Liver (tissue), 9 donors: Measurements from ENCODE around the gene NSUN2. TPM values are rescaled to one million over a fixed set of nuclear protein-coding genes. Genes with fewer than 3 reads are reported as not detected.
A peak's percentile ranks its signal among the peaks of the same experiment; 100 is the strongest.

Source experiments
- DNase-seq: peaks from one replicate; pipeline ENCODE4 v3.0.0-alpha.2; 2017; ENCODE audit warnings: low spot score
- H3K27ac ChIP-seq, 2 donors: one replicate each; pipeline ENCODE4 v1.7.0; 2013; ENCODE audit warnings: inconsistent platforms in 2 of 2, low read length in 2 of 2, control low read depth in 1 of 2, low read depth in 1 of 2, mild to moderate bottlenecking in 1 of 2
- H3K27me3 ChIP-seq, 4 donors: one replicate each; pipeline versions ENCODE4 v1.6.1 to v1.7.0; 2013; ENCODE audit warnings: low read length in 3 of 4, inconsistent platforms in 1 of 4, mild to moderate bottlenecking in 1 of 4, moderate library complexity in 1 of 4; ENCODE audit not compliant: control insufficient read depth in 4 of 4, insufficient read depth in 4 of 4
- H3K36me3 ChIP-seq, 4 donors: one replicate each; pipeline versions ENCODE4 v1.6.1 to v1.7.0; 2013; ENCODE audit warnings: low read length in 3 of 4, mild to moderate bottlenecking in 3 of 4, low read depth in 1 of 4, moderate library complexity in 1 of 4; ENCODE audit not compliant: control insufficient read depth in 4 of 4, insufficient read depth in 3 of 4
- H3K4me1 ChIP-seq, 4 donors: one replicate each; pipeline versions ENCODE4 v1.6.1 to v1.7.0; 2013; ENCODE audit warnings: low read length in 3 of 4, mild to moderate bottlenecking in 3 of 4, moderate library complexity in 1 of 4; ENCODE audit not compliant: control insufficient read depth in 4 of 4, insufficient read depth in 4 of 4
- H3K4me3 ChIP-seq, 3 donors: one replicate each; pipeline versions ENCODE4 v1.6.1 to v1.7.0; 2013; ENCODE audit warnings: low read length in 3 of 3, control low read depth in 1 of 3, low read depth in 1 of 3, mild to moderate bottlenecking in 1 of 3
- H3K9ac ChIP-seq, 2 donors: one replicate each; pipeline ENCODE4 v1.7.0; 2013; ENCODE audit warnings: low read length in 2 of 2, mild to moderate bottlenecking in 2 of 2, moderate library complexity in 2 of 2, control low read depth in 1 of 2, low read depth in 1 of 2
- H3K9me3 ChIP-seq, 4 donors: one replicate each; pipeline versions ENCODE4 v1.6.1 to v1.7.0; 2013; ENCODE audit warnings: low read length in 3 of 4; ENCODE audit not compliant: control insufficient read depth in 4 of 4
- EGR1 ChIP-seq, 2 donors: IDR thresholded peaks; 2 replicates each; pipeline ENCODE4 v1.6.1; 2016 to 2018; ENCODE audit warnings: antibody characterized with exemption in 2 of 2, low read depth in 2 of 2
- FOXA1 ChIP-seq: IDR thresholded peaks from 2 replicates; pipeline ENCODE4 v1.6.1; 2016; ENCODE audit warnings: antibody characterized with exemption
- FOXA2 ChIP-seq: IDR thresholded peaks from 2 replicates; pipeline ENCODE4 v1.6.1; 2016; ENCODE audit warnings: antibody characterized with exemption
- GABPA ChIP-seq, 2 donors: IDR thresholded peaks in 1 of 2; conservative IDR thresholded peaks in 1 of 2; 2 replicates each; pipeline ENCODE4 v1.6.1; 2016; ENCODE audit warnings: antibody characterized with exemption in 2 of 2, mild to moderate bottlenecking in 1 of 2, moderate library complexity in 1 of 2
- HNF4A ChIP-seq, 2 donors: conservative IDR thresholded peaks; 2 replicates each; pipeline ENCODE4 v1.6.1; 2016; ENCODE audit warnings: antibody characterized with exemption in 2 of 2, mild to moderate bottlenecking in 2 of 2
- HNF4G ChIP-seq: IDR thresholded peaks from 2 replicates; pipeline ENCODE4 v1.6.1; 2016; ENCODE audit warnings: antibody characterized with exemption
- JUND ChIP-seq, 2 donors: IDR thresholded peaks; 2 replicates each; pipeline ENCODE4 v1.6.1; 2016; ENCODE audit warnings: antibody characterized with exemption in 2 of 2
- MAX ChIP-seq: IDR thresholded peaks from 2 replicates; pipeline ENCODE4 v1.6.1; 2016; ENCODE audit warnings: antibody characterized with exemption
- NR2F2 ChIP-seq: IDR thresholded peaks from 2 replicates; pipeline ENCODE4 v1.6.1; 2016; ENCODE audit warnings: antibody characterized with exemption
- YY1 ChIP-seq: IDR thresholded peaks from 2 replicates; pipeline ENCODE4 v1.6.1; 2016; ENCODE audit warnings: antibody characterized with exemption, mild to moderate bottlenecking
- ZBTB33 ChIP-seq: IDR thresholded peaks from 2 replicates; pipeline ENCODE4 v1.6.1; 2016; ENCODE audit warnings: antibody characterized with exemption
- WGBS: extraction: QIAGEN DNeasy Blood & Tissue Kit; methylation state at CpG from one replicate; pipeline ENCODE4 v1.1.7; 2013; 5-methylcytosine and 5-hydroxymethylcytosine counted together
- polyA plus RNA-seq, 2 donors: library from polyadenylated mRNA; stranded (reverse) in 1 of 2; unstranded in 1 of 2; fragments of 200-250 nt in 1 of 2; fragments of >200 nt in 1 of 2; fragmentation: Nextera tagmentation in 1 of 2; extraction: Ambion mirVana in 1 of 2; gene quantifications; one replicate each; pipeline versions ENCODE4 v1.2.1 to v1.2.3, GENCODE V29; 2013 to 2015
- total RNA-seq, 2 donors: library from RNA; depleted of rRNA; stranded (reverse); fragments of >200 nt; gene quantifications; one replicate each; pipeline ENCODE4 v1.2.3, GENCODE V29; 2014
- TF ChIP-seq, protein P1 (sequence below): IDR thresholded peaks from 2 replicates; pipeline ENCODE4 v1.6.1; 2016; ENCODE audit warnings: antibody characterized with exemption
- TF ChIP-seq, protein P2 (sequence below): fragments of 150-350 bp; IDR thresholded peaks from 2 replicates; pipeline ENCODE4 v1.5.1; 2017; ENCODE audit warnings: improper control_type of control experiment, low read depth, low read length; ENCODE audit not compliant: missing input control
- donor health status: healthy.
- donor health status: healthy.
- donor health status: healthy.
- donor health status: healthy.
- donor health status: healthy.

The NSUN2 gene
- total and polyA plus RNA-seq, 4 donors, result 26.9 to 52.2 (median 28.1) TPM

- no peaks in the 10 kb centered on the region for H3K27me3 ChIP-seq
- TF ChIP-seq EGR1 (IDR thresholded peaks at IDR 0.05; ENCODE audit: low read depth in 2 of 2) (no peak), JUND (IDR thresholded peaks at IDR 0.05) (no peak), HNF4G (no peak), MAX (no peak), HNF4A (conservative IDR thresholded peaks at IDR 0.05) (no peak), GABPA (IDR thresholded peaks at IDR 0.05 in 1 of 2, conservative IDR thresholded peaks at IDR 0.05 in 1 of 2) (no peak), FOXA2 (no peak), ZBTB33 (no peak), NR2F2 (no peak)
- TF ChIP-seq, protein P1, sequence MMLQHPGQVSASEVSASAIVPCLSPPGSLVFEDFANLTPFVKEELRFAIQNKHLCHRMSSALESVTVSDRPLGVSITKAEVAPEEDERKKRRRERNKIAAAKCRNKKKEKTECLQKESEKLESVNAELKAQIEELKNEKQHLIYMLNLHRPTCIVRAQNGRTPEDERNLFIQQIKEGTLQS, result no peak
- no peak overlapping the region for H3K27ac ChIP-seq
- no peak overlapping the region for H3K9ac ChIP-seq
- H3K4me1 ChIP-seq, result no peaks in the 10 kb centered on the region
- H3K36me3 ChIP-seq, result no peaks in the 10 kb centered on the region
- WGBS, result 83% methylated on average over 6 of the region's 6 CpGs
- H3K4me3 ChIP-seq, result no peak overlapping the region
- peak; percentile 10 for DNase-seq
- no peaks in the 10 kb centered on the region for H3K9me3 ChIP-seq
Observed at GRCh38 chr5:6568383-6568782, 64.5 kb downstream of the NSUN2 start.

DNA sequence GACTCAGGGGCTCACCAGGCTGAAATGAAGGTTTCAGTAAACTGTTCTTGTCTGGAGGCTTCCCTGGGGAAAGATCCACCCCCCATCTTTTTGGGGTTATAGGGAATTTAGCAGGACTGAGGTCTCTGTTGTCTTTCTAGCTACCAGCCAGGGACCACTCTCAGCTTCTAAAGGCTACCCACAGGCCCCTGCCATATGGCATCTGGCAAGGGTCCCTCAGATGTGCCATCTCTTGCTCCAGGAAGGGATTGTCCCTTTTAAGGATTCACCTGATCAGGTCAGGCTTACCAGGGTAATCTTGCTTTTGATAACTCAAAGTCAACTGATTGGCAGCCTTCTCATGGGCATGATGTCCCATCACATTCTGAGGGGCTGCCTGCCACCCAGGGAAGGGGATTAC lies 65.0 kb downstream of the NSUN2 start:
- Histone ChIP-seq H3K36me3 (no peaks in the 10 kb centered on the region), H3K27me3 (no peaks in the 10 kb centered on the region), H3K27ac (no peak overlapping the region), H3K9ac (no peak overlapping the region), H3K4me3 (no peak overlapping the region), H3K4me1 (no peaks in the 10 kb centered on the region), H3K9me3 (no peaks in the 10 kb centered on the region)
- no peak for TF ChIP-seq GABPA (IDR thresholded peaks at IDR 0.05 in 1 of 2, conservative IDR thresholded peaks at IDR 0.05 in 1 of 2)
- TF ChIP-seq, protein P2, sequence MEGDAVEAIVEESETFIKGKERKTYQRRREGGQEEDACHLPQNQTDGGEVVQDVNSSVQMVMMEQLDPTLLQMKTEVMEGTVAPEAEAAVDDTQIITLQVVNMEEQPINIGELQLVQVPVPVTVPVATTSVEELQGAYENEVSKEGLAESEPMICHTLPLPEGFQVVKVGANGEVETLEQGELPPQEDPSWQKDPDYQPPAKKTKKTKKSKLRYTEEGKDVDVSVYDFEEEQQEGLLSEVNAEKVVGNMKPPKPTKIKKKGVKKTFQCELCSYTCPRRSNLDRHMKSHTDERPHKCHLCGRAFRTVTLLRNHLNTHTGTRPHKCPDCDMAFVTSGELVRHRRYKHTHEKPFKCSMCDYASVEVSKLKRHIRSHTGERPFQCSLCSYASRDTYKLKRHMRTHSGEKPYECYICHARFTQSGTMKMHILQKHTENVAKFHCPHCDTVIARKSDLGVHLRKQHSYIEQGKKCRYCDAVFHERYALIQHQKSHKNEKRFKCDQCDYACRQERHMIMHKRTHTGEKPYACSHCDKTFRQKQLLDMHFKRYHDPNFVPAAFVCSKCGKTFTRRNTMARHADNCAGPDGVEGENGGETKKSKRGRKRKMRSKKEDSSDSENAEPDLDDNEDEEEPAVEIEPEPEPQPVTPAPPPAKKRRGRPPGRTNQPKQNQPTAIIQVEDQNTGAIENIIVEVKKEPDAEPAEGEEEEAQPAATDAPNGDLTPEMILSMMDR, result no peak
- DNase-seq, result no peak

- H3K9ac ChIP-seq, result no peak overlapping the region
- no peak overlapping the region for H3K4me3 ChIP-seq
- no peaks in the 10 kb centered on the region for H3K9me3 ChIP-seq
- no peaks in the 10 kb centered on the region for H3K4me1 ChIP-seq
- no peaks in the 10 kb centered on the region for H3K27me3 ChIP-seq
- DNase-seq, result no peak
- TF ChIP-seq YY1, result no peak
- TF ChIP-seq FOXA1, result no peak
- no peaks in the 10 kb centered on the region for H3K36me3 ChIP-seq
- H3K27ac ChIP-seq, result no peak overlapping the region
- 88% methylated on average over 4 of the region's 4 CpGs for WGBS
Observed at GRCh38 chr5:6567068-6567467, 65.8 kb downstream of the NSUN2 start.
